Measurements from ENCODE around the gene GALNTL6.

- TF ChIP-seq GATAD2B (IDR thresholded peaks at IDR 0.05; ENCODE audit: borderline replicate concordance) (no peak), CTCF (IDR thresholded peaks at IDR 0.05 in 2 of 3, conservative IDR thresholded peaks at IDR 0.05 in 1 of 3; ENCODE audit: insufficient read depth in 2 of 3, low read depth in 1 of 3, low read length in 3 of 3) (no peak), SIRT6 (IDR thresholded peaks at IDR 0.05; ENCODE audit: low read depth, low read length) (no peak), MBD2 (IDR thresholded peaks at IDR 0.05; ENCODE audit: borderline replicate concordance, low read depth) (no peak), FOXM1 (IDR thresholded peaks at IDR 0.05; ENCODE audit: low read depth) (no peak), FOXM1 (CRISPR knock-in tag; IDR thresholded peaks at IDR 0.05; ENCODE audit: low read depth) (no peak), RBM14 (IDR thresholded peaks at IDR 0.05; ENCODE audit: borderline replicate concordance, insufficient read depth, low read depth, low read length) (no peak), HDAC6 (IDR thresholded peaks at IDR 0.05; ENCODE audit: low read depth, low read length) (no peak), TAF1 (IDR thresholded peaks at IDR 0.05; ENCODE audit: control insufficient read depth, extremely low read depth, insufficient read depth, low read length, severe bottlenecking) (no peak), HMGXB4 (CRISPR knock-in tag; IDR thresholded peaks at IDR 0.05) (no peak), ZZZ3 (IDR thresholded peaks at IDR 0.05) (no peak), KAT7 (CRISPR knock-in tag; IDR thresholded peaks at IDR 0.05; ENCODE audit: borderline replicate concordance) (no peak)
- TF ChIP-seq, protein P1, sequence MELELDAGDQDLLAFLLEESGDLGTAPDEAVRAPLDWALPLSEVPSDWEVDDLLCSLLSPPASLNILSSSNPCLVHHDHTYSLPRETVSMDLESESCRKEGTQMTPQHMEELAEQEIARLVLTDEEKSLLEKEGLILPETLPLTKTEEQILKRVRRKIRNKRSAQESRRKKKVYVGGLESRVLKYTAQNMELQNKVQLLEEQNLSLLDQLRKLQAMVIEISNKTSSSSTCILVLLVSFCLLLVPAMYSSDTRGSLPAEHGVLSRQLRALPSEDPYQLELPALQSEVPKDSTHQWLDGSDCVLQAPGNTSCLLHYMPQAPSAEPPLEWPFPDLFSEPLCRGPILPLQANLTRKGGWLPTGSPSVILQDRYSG (tag; conservative IDR thresholded peaks at IDR 0.05; ENCODE audit: low read depth), result no peak
- TF ChIP-seq, protein P2, sequence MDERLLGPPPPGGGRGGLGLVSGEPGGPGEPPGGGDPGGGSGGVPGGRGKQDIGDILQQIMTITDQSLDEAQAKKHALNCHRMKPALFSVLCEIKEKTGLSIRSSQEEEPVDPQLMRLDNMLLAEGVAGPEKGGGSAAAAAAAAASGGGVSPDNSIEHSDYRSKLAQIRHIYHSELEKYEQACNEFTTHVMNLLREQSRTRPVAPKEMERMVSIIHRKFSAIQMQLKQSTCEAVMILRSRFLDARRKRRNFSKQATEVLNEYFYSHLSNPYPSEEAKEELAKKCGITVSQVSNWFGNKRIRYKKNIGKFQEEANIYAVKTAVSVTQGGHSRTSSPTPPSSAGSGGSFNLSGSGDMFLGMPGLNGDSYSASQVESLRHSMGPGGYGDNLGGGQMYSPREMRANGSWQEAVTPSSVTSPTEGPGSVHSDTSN (CRISPR knock-in tag; IDR thresholded peaks at IDR 0.05; ENCODE audit: low read depth), result no peak
- TF ChIP-seq, protein P2 (tag; conservative IDR thresholded peaks at IDR 0.05; ENCODE audit: low read depth), result no peak
These were observed 1037.6 kb downstream of the GALNTL6 start for GRCh38 chr4:172850838-172851237.

Data from K562 (cell line).